ENCODE results near the gene DNAH14. TPM values are rescaled to one million over a fixed set of nuclear protein-coding genes. Genes with fewer than 3 reads are reported as not detected.

DNAH14 gene
- total RNA-seq, 1 experiment from 2014 or later = 39.7 TPM

DNA sequence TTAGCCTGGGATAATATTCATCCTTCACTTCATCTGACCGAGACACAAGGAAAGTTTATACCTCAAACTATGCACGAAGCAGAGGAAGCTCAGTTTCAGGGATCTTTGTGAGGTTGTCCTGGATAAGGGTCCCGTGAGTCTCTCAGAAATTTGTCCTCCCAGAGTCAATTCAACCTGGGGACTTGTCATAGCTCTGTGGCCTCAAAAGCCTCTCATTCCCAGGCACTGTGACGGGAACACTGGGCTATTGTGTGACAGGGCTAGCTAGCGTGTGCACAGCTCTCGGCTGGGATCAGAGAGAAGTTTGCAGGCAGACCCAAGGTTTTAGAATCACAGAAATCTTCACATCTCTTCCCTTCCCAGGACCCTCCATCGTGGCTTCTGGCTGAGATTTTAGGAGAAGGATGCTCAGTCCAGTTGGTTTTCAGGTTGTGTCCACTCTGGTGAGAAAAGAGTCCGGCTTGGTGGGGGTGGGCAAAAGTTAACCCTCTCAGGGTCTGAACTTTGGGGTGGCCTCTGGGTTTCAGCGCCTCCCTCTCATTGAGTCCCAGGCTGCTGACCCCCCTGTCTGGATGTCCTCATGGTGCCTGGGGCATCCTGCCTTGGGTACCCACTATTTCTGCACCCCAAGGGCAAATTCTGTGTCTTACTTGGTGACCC is 518.8 kb downstream of the DNAH14 start:
- no peaks in the 10 kb centered on the region for H4K20me1 ChIP-seq (ENCODE audit: control insufficient read depth, insufficient read depth, insufficient read length)
- no peaks in the 10 kb centered on the region for H3K79me2 ChIP-seq (ENCODE audit: insufficient read depth, low read length)
- no peak overlapping the region for H3K56ac ChIP-seq (ENCODE audit: insufficient read length, low read depth, low read length)
- no peak overlapping the region for H2AFZ ChIP-seq (ENCODE audit: low read length)
- no peak overlapping the region for H3T11ph ChIP-seq (ENCODE audit: low read length)
- no peaks in the 10 kb centered on the region for H3K79me1 ChIP-seq (ENCODE audit: insufficient read depth, low read depth, low read length, poor library complexity, severe bottlenecking)
- H3K27ac ChIP-seq (ENCODE audit: insufficient read length, low read depth, low read length) = no peak overlapping the region
- no peak overlapping the region for H2BK5ac ChIP-seq (ENCODE audit: insufficient read length, low read length)
- H3K27me3 Mint-ChIP-seq (ENCODE audit: low read depth) = peaks cover 15% of the 10 kb centered on the region
- H3K9me3 Mint-ChIP-seq = no peaks in the 10 kb centered on the region; a peak in 1 of 5 replicates
- no peak for DNase-seq
- H4K8ac ChIP-seq (replicated peaks; ENCODE audit: insufficient read length, low read depth, low read length) = no peak overlapping the region
- H3K4me2 ChIP-seq (ENCODE audit: insufficient read depth, insufficient read length, low read length) = no peak overlapping the region
- no peak overlapping the region for H4K5ac ChIP-seq (ENCODE audit: insufficient read length, low read depth, low read length)
- peaks cover 8% of the 10 kb centered on the region; the same call in 1 of the 2 replicates for H3K4me1 ChIP-seq (ENCODE audit: insufficient read depth, low read length)
- WGBS (ENCODE audit: extremely low coverage, insufficient read length, low lambda C conversion rate) = no CpG with 5 or more reads among the region's 9 CpGs
- H3K4me3 Mint-ChIP-seq = no peak overlapping the region
- no peak overlapping the region for H3K9ac ChIP-seq (ENCODE audit: extremely low read depth, insufficient read length, low read length)
- H2AK5ac ChIP-seq (ENCODE audit: insufficient read length, low read length) = no peak overlapping the region
- no peak overlapping the region for H3K4ac ChIP-seq (ENCODE audit: low read depth, low read length)
- no peaks in the 10 kb centered on the region for H3K27me3 ChIP-seq (ENCODE audit: insufficient read depth, low read length)
- no peak overlapping the region for H3K23ac ChIP-seq (ENCODE audit: insufficient read length, low read depth, low read length)
- no peak overlapping the region for H3K14ac ChIP-seq (ENCODE audit: insufficient read depth, low read length)
- H3K4me1 Mint-ChIP-seq = peaks cover 25 to 30% of the 10 kb centered on the region in 2 experiments
- no peak overlapping the region for H2BK20ac ChIP-seq (ENCODE audit: low read depth, low read length, poor library complexity, severe bottlenecking)
- H2BK15ac ChIP-seq (ENCODE audit: low read depth, low read length) = no peak overlapping the region
- H2BK12ac ChIP-seq (ENCODE audit: insufficient read length, low read depth, low read length) = no peak overlapping the region
- H3K23me2 ChIP-seq (ENCODE audit: insufficient read length, low read depth, low read length, poor library complexity, severe bottlenecking) = no peaks in the 10 kb centered on the region
- no peak overlapping the region for H2BK120ac ChIP-seq (ENCODE audit: low read depth, low read length, poor library complexity, severe bottlenecking)
- H3K9me3 ChIP-seq (ENCODE audit: control insufficient read depth, low read depth, low read length) = no peaks in the 10 kb centered on the region
- H4K91ac ChIP-seq (ENCODE audit: insufficient read length, low read depth, low read length) = no peak overlapping the region
- H3K18ac ChIP-seq (ENCODE audit: insufficient read length, low read depth, low read length) = no peak overlapping the region
- no peak overlapping the region for H3K27ac Mint-ChIP-seq
- TF ChIP-seq CTCF (conservative IDR thresholded peaks at IDR 0.05) = no peak
- no peaks in the 10 kb centered on the region for H3K36me3 Mint-ChIP-seq (ENCODE audit: insufficient read depth in 1 of 3, low read depth in 3 of 3)
